G401 (cell line): Measurements from ENCODE around the gene AMBRA1. TPM values are rescaled to one million over a fixed set of nuclear protein-coding genes. Genes with fewer than 3 reads are reported as not detected.

Experiments used
- DNase-seq: peaks from one replicate; pipeline ENCODE4 v3.0.0-alpha.2; 2015; ENCODE audit warnings: low spot score
- in situ Hi-C: cut with HindIII; loops from 2 replicates; pipeline ENCODE4 v1.10.0; 2016; ENCODE audit warnings: low sequenced_read_pairs, mixed read lengths
- total RNA-seq: library from RNA; depleted of rRNA; stranded (reverse); fragments of >200 nt; shearing (Covaris generic); gene quantifications from 2 replicates; pipeline ENCODE4 v1.2.3, GENCODE V29; 2014; rRNA removed

AMBRA1 gene, protein sequence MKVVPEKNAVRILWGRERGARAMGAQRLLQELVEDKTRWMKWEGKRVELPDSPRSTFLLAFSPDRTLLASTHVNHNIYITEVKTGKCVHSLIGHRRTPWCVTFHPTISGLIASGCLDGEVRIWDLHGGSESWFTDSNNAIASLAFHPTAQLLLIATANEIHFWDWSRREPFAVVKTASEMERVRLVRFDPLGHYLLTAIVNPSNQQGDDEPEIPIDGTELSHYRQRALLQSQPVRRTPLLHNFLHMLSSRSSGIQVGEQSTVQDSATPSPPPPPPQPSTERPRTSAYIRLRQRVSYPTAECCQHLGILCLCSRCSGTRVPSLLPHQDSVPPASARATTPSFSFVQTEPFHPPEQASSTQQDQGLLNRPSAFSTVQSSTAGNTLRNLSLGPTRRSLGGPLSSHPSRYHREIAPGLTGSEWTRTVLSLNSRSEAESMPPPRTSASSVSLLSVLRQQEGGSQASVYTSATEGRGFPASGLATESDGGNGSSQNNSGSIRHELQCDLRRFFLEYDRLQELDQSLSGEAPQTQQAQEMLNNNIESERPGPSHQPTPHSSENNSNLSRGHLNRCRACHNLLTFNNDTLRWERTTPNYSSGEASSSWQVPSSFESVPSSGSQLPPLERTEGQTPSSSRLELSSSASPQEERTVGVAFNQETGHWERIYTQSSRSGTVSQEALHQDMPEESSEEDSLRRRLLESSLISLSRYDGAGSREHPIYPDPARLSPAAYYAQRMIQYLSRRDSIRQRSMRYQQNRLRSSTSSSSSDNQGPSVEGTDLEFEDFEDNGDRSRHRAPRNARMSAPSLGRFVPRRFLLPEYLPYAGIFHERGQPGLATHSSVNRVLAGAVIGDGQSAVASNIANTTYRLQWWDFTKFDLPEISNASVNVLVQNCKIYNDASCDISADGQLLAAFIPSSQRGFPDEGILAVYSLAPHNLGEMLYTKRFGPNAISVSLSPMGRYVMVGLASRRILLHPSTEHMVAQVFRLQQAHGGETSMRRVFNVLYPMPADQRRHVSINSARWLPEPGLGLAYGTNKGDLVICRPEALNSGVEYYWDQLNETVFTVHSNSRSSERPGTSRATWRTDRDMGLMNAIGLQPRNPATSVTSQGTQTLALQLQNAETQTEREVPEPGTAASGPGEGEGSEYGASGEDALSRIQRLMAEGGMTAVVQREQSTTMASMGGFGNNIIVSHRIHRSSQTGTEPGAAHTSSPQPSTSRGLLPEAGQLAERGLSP (N-terminal part only)
- total RNA-seq: 36.3 and 44.6 TPM in 2 replicates

DNA sequence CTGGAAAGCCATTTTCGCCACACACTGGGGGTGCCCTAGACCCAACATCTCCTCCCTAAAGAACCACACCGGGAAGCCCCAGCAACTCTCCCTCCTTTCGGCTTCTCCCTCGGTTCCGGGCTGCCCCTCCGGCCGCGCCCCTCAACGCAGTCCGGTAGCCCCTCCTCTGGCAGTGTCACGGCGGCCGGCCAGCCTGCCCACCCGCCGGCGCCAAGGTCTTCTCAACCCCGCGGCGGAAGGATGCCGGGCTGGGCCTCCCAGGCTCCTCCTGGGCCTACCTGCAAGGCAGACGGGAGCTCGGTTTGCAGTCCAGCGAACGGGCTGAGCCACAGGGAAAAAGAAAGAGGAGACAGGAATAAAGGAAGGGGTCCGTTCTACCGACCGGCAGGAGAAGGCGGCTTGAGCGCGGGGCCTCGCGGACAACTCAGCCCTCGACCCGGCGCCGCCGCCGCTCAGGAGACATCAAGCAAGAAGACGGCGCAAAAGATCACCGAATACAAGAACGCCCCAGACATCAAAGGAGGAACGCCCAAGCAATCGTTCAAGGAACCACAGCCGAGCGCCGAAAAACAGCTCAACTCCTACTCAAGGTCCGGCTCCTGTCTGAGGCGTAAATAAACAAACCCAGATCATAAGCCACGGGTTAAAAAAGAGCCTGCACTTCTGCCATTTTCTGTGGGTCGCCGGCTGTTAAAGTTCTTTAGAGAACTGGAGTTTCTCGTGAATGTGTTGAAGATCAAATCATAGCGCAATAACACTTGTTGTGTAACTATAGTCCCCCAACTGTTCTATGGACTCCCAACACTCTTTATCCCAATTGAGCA, at the start of gene AMBRA1:
AMBRA1 (minus strand) TSS at position 474 of the 824 bp plus-strand sequence. CDS start 45,643 bp downstream, outside the sequence.
- peak; percentile 95 for DNase-seq
- in situ Hi-C loops: no loop called here

- no peak for DNase-seq
Observed at GRCh38 chr11:46643531-46643930, 49.7 kb upstream of the AMBRA1 start.

GRCh38 chr11:46642627-46643335, 49.0 kb upstream of the AMBRA1 start:
- in situ Hi-C loops: no loop called here
- DNase-seq: no peak

More at GRCh38 chr11:46643531-46643930, 49.7 kb upstream of the AMBRA1 start:
- in situ Hi-C loops: no loop called here

DNA sequence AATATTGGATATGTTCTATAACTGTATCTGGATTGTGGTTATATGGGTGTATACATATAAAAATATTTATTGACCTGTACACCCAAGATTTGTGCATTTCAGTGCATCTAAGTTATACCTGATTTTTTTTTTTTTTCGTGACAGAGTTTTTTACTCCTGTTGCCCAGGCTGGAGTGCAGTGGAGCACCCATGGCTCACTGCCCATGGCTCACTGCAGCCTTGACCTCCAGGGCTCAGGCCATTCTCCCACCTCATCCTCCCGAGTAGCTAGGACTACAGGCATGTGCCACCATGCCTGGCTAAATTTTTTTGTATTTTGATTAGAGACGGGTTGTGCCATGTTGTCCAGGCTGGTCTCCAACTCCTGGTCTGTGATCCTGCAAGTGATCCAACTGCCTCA, 47.8 kb upstream of the AMBRA1 start:
- in situ Hi-C loops: no loop called here
- DNase-seq: no peak

- in situ Hi-C loops: no loop called here
- no peak for DNase-seq
Observed at GRCh38 chr11:46640036-46640788, 46.4 kb upstream of the AMBRA1 start.

DNA sequence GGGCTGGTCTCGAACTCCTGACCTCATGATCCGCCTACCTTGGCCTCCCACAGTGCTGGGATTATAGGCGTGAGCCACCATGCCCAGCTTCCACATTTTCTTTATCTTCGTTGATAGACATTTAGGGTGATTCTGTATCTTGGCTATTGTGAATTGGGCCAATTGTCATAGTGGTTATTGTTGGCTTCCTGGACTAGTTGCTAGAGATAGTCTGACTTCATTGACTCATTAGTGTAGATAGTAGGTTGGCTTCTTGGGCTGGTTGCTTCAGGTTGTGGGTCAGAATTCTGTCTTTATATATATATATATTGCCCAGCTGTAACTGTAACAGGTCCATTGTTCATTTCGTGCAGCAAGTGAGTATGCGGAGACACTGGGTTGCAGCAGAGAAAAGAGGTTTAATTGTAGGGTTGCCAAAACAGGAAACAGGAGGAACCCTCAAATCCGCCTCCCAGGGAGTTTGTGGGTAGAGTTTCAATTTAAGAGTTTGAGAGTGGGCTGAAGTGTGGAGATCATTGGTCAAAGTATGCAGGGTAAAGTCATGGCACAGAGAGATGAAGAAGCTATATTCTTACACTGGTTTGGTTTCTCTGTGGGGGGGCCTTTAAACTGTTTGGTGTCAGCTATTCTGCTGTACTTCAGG, 45.5 kb upstream of the AMBRA1 start:
- no peak for DNase-seq
- in situ Hi-C loops: no loop called here

GRCh38 chr11:46637546-46637945, 43.7 kb upstream of the AMBRA1 start:
- DNase-seq: no peak
- in situ Hi-C loops: no loop called here

DNA sequence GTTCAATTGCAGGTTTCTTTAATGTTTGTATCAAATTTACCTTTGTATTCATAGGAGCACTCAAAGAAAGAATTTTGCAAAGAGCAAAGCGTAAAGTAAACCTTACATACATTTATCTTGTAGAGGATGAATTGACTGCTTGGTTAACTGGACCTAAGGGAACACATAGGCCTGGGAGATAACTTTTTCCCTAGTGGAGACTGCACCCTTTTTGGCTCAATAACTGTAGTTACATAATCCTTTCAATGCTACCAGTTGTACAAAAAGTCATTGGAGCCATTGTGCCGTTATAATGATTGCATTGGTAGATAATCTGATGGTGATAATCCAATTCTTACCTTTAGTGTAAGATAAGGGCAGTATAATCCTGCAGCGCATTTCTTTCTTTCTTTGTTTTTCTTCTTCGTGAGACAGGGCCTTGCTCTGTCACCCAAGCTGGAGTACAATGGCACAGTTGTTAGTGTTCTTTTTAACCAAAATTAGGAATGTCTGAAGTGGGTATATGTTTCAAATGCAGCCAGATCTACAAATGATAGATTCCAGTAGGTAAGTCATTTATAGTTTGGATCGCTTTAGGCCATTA, 41.8 kb upstream of the AMBRA1 start:
- no peak for DNase-seq
- in situ Hi-C loops: no loop called here

DNA sequence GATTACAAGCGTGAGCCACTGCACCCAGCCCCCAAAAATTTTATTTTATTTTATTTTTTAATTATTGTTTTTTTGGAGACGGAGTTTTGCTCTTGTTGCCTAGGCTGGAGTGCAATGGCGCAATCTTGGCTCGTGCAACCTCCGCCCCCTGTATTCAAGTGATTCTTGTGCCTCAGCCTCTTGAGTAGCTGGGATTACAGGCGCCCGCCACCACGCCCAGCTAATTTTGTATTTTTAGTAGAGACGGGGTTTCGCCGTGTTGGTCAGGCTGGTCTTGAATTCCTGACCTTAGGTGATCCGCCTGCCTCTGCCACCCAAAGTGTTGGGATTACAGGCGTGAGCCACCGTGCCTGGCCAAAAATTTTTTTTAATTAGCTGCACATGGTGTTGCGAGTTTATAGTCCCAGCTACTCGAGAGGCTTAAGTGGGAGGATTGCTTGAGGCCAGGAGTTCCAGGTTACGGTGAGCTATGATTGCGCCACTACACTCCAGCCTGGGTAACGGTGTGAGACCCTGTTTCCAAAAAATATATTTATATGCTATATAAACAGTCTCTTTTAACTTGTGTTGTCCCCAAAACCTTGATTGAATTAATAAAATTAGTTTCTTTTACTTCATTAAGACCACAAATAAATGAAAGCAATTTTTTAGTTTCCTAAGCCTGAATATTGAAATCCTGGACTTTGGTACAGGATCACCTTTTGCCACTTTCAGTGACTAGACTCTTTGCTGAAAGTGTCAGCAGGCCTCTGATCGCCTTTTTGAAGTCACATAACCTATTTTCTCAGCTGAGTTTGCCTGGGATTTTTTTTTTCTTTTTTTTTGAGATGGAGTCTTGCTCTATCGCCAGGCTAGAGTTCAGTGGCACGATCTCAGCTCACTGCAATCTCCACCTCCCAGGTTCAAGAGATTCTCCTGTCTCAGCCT, 39.7 kb upstream of the AMBRA1 start:
- no peak for DNase-seq
- in situ Hi-C loops: no loop called here

GRCh38 chr11:46632502-46632901, 38.7 kb upstream of the AMBRA1 start:
- in situ Hi-C loops: no loop called here
- DNase-seq: no peak

- DNase-seq: no peak
- in situ Hi-C loops: no loop called here
Observed at GRCh38 chr11:46631676-46632075, 37.9 kb upstream of the AMBRA1 start.

DNA sequence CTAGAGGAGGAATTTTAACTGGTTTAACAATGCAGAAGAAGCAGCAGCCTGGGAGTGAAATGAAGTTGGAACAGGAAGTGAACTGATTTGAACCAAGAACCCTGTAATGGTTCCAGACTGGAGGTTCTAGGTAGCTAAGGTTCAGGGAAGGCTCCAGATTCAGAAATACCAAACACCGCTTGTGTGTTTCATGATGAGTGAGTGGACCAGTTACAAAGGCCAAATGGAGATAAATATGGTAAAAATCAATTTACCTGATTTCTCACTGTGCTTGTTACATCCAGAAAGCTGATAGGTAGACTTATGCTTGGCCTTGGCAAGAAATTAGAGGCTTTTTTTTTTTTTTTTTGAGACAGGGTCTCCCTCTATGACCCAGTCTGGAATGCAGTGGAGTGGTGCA, 36.4 kb upstream of the AMBRA1 start:
- in situ Hi-C loops: no loop called here

DNA sequence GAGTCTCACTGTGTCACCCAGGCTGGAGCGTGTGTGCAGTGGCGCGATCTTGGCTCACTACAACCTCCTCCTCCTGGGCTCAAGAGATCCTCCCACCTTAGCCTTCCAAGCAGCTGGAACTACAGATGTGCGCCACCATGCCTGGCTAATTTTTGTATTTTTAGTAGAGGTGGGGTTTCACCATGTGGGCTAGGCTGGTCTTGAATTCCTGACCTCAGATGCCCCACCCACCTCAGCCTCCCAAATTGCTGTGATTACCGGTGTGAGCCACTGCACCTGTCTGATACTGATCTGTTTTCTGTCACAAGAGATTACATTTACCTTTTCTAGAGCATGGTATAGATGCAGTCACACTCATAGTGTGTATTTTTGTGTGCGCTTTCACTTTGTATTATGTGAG, 35.1 kb upstream of the AMBRA1 start:
- DNase-seq: no peak
- in situ Hi-C loops: no loop called here

More for the DNA sequence above, 36.4 kb upstream of the AMBRA1 start:
- DNase-seq: no peak

- in situ Hi-C loops: no loop called here
- no peak for DNase-seq
Observed at GRCh38 chr11:46625406-46625805, 31.6 kb upstream of the AMBRA1 start.

DNA sequence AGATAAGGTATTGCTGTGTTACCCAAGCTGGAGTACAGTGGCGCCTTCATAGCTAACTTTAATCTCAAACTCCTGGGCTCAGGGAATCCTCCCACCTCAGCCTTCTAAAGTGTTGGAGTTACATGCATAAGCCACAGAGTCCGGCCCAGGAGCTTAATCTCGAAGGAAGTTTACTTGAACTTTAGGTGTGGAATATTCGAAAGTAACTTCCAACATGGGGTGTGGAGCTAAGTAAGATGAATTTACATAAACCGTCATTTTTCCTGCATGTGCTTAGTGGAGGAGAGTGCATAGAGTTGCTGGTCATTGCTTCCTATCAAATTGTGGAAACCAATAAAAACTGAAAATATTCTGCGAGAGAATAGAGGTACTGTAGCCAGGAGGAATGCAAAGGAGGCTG, 25.0 kb upstream of the AMBRA1 start:
- in situ Hi-C loops: no loop called here
- no peak for DNase-seq

- in situ Hi-C loops: no loop called here
- peak; percentile 11 for DNase-seq
Observed at GRCh38 chr11:46617972-46618314, 24.1 kb upstream of the AMBRA1 start.
